Kasumi-1 (cell line): ENCODE measurements around the gene TTC39C.

Experiments
- DNase-seq, 2 experiments: peaks; one replicate each; lab custom pipeline; 2025; lab: John Stamatoyannopoulos, UW

The TTC39C gene

DNA sequence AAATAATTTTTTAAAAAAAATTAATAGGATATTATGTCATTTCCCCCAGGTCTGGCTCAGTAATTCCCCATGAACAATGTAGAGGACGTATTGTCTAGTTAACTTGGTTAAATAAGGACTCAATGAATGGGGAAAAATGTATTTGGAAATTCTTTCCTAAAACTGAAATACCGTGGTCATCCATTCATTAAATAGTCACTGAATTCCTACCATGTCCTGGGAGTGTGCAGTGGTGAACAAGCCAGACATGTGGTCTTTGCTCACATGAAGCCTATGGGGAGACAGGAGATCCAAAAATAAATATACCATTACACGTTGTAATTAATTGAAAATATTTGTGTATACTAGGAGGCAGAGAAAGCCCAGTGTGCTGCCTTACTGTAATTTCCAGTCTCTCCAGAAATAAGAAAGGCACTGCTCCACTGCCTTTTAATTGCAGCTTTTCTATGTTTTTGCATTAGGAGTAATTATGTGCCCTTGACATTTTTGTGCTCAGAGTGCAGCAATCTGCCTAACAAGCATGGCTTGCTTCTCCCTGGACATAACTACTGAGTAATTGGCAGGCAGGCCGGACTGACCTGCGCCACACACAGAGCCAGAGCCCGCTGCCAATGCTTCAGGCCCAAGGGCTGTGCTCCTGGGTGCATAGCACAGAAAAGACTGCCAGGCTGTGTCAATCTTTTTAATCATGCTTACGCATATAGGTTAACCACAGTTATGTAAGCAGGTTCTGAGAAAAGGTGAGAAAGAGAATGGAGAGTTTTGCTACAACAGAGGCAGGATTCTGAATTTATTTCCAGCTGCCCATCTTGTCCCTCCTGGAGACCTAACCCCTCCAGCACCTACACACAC lies 22.2 kb upstream of the TTC39C start:
- no peak for DNase-seq

DNA sequence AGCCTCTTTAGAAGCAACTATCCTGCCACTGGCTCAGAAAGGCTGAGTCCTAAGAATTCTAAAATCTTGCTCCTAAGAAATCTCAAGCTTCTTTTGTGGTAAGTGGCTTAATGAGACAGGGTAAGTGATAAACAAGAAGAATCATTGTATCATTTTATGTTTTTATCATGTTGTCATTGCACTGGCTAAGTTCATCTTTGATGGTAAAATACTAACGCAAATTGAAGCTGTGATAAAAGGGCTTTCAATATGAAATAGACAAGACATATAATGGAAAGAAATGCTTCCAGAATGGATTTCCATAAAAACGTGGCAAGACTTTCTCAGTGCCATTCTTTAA lies 21.6 kb upstream of the TTC39C start:
- no peak for DNase-seq

DNA sequence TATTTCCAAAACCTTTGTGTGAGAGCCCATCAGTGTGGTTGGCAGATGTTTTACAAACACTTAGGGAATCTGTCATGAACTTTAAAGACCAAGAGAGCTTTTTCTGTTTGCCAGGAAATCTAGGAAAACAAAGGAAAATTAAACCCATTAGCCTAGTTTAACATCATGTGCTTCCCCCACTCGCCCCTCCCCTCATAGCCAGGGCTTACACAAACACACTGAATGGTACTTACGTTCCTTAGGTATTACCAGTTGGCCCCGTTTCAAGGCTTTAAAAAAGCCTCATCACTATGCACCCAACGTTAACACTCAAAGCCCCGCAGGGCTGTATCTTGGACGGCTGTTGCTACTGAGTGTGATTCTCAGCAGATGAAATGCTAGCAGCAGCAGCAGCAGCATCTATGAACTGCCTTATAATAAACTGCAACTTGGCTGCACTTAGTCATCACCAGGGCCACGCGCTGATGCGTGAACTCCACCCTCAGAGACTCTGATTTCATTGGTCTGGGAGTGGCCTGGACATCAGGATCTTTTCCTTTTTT lies 20.1 kb upstream of the TTC39C start:
- no peak for DNase-seq

DNA sequence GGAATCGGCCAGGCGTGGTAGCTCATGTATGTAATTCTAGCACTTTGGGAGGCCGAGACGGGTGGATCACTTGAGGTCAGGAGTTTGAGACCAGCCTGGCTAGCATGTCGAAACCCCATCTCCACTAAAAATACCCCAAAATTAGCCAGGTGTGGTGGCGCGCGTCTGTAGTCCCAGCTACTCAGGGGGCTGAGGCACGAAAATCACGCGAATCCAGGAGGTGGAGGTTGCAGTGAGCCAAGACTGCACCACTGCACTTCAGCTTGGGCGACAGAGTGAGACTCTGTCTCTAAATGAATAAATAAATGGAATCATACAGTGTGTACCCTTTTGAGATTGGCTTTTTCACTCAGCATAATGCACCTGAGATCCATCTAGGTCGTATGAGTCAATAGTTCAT lies 19.4 kb upstream of the TTC39C start:
- no peak for DNase-seq

DNA sequence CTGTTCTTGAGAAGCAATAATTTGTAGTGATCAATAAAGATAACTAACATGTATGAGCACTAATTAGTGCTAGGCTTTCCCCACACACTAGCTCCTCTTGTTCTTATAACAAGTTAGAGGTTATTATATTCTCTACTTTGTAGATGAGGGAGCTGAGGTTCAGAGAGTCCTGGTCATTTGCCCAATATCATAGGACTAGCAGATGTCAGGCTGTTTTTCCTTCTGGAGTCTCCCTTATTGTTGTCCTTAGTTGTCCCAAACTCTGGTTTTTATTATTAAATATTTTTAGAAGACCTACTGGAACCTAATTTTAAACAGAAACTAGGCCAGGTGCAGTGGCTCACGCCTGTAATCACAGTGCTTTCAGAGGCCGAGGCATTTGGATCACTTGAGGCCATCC lies 16.5 kb upstream of the TTC39C start:
- no peak for DNase-seq

DNA sequence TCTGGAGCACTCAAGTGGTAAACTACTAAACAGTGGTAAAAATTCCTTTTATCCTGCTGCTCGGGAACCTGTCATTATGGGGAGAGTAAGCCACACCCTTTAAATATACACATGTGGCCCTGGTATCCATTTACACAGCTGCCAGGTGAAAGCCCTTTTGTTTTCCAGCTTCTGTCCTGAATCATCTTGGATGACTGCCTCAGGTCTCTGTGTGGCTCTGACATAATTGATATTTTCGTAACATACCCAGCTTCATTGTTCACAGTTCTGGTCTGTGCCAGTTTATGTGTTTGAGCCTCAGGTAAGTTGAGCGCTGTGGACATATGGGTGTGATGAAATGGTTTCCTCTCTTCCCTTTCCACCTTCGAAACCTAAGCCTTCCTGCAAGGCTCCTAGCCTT lies 15.7 kb upstream of the TTC39C start:
- DNase-seq, result no peak

DNA sequence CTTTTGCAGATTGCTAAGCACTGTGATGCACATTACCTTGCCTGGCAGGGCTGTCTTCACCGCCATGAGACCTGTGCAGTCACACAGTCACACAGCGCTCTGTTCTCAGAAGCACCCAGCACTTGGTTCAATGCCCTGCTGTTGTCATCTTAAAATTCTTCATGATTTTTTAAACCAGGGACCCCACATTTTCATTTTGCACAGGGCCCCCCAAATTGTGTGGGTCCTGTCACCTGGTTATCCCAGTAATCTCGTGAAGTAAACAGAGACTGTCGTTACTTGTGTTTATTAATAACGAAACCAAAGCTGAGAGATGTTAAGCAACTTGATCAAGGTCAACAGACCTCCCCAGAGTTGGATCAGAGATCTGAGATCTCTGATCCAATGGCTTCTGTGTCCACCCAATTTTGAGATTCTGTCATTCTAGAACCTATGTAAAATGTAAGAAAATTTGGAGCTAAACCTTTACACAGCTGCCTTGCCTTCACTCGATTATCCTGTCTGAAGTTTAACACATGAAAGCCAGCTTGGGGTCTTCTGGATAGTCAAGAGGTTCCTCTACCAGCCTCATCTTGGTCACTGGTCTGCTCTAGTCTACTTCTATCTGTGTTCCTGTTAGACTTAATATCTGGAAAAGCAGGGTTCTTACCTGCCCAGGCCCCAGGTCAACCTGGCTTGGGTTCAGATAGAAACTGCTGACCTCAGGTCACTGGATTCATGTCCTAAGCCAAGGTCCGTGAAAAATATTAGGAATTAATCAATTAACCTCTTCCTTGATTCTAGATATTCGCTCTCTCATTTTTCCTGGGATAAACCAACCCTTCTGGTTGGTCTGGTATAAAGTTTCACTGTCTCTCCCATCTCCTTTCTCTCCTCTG lies 13.7 kb upstream of the TTC39C start:
- no peak for DNase-seq

DNA sequence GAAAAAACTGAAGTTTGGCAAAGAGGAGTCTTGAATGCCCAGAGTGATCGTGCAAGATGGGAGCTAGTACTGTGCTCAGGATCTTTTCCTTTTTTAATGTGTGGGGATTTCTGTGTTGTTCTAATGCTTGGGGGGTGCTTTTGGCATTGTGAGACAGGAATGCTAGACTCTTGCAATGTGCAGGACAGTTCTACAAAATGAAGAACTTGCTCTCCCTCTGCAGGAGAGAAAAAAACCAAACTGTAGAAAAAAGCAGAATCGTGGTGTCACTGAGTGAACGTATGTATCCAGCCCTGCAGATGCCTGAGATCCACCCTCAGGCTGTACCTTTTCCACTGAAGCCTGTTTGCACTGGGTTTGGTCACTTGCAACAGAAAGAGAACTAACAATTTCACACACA lies 12.1 kb upstream of the TTC39C start:
- DNase-seq, result peak in 1 of 2 experiments; percentile 17

DNA sequence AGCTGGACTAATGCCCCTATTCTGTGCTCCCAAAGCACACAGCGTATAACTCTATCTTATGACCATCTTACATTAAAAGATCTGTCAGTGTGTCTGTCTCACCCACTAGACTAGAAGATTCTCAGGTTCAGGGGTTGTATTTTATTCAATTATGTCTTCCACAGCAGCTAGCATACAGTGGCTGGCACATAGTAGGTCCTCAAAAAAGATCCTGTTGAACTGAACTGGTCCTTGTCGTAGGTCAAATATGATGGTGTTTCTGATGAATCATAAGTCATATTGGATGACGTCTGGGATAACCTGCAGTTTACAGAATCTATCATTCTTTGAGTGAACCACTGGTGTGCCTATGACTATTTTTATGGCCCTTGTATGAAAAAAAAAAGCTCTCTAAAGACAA lies 11.3 kb upstream of the TTC39C start:
- DNase-seq, result no peak

DNA sequence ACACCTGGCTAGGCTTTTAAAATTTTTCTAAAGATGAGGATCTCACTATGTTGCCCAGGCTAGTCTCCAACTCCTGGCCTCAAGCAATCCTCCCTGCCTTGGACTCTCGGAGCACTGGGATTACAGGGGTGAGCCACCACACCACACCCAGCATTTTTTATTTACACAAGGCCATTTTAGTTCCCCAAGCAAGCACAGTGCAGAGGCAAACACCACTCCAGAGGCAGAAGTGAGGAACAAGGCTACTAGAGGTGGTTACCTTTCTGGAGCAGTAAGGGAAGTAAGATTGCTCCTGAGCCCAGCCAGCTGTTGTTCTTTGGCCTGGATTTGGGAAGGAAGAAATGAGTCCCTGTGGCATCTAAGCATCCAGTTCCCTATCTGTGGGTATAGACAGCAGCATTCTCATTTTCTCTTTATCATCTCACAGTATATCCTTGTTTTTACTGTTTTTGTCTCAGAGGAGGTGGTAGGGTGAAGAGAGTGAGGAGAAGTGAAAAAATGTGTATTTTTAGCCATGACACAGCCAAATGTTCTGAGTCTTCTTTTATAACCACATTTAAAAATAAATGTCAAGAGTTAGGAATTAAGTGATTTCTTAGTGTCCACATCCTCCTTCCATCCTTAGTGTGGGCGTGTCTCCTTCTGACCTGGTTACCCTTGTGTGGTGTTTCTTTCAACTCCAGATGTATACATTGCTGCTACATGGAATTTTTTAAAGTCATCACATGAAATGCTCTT lies 10.5 kb upstream of the TTC39C start:
- no peak for DNase-seq

DNA sequence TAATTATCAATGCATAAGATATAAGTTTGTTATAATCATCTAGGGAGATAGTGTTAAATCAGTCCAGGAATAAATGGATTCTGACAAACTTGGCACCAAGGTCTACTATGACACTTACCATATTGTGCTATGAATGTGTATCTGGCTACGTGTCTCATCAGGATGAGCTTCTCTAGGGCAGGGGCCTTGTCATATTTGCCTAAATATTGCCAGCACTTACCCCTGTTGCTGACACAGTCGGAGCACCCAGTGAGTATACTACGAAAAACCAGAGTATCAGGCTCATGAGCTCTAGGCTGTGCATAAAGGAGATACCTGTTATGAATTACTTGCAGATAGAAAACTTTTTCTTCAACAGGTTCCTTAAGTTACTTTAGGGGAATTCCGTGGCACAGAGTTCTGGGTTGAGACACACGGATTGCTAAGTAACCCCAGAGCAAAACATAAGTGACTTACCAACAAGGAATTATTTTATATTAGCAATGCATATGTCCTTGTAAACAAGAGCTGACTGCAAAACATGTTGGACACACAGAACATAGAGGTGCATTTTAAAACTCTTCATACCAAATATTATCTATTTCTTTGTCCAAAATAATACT lies 7.7 kb upstream of the TTC39C start:
- DNase-seq, result no peak

DNA sequence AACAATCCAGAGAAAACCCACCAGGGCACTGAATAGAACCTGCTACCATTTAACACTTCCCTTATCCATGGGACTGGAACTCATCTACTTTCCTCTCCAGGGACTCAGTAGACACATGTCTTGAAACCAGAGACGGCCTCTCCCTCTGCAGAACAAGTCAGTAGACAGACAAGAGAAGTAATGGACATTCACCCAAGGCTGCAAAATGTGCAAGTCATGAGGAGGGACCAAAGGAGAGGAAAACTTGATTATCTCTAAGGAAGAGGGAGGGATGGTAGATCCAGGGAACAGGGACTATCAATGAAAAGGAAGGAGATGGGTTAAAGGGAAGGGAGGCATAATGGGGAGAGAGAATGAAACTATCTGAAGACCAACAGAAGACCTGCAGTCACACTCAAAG lies 5.3 kb upstream of the TTC39C start:
- no peak for DNase-seq

DNA sequence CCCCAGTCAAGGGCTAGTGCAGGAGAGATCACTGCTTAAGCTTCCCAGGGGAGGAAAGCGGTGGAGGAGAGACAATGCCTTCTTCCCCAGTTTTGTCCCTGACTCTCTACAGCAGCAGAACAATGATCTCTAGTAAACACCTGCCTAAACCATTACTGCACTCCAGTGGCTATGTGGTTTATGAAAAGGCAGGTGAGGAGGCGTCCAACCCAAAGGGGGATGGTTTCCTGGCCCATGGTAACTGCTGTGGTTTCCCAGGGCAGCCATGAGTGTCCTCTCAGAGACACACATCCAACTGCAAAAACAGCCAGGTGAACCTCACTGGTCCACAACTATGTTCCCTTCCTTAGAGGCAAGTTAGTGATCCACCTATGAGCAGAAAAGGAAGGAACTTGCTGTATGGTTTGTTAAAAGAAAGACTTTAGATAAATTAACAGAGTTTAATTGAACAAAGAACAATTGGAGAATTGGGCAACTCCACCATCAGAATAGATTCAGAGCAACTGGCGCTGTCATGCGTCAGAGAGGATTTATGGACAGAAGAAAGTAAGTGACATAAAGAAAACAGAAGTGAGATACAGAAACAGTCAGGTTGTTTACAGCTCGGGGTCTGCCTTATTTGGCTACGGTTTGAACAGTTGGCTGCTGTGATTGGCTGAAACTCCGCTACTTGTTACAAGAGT lies 4.8 kb upstream of the TTC39C start:
- DNase-seq, result no peak

DNA sequence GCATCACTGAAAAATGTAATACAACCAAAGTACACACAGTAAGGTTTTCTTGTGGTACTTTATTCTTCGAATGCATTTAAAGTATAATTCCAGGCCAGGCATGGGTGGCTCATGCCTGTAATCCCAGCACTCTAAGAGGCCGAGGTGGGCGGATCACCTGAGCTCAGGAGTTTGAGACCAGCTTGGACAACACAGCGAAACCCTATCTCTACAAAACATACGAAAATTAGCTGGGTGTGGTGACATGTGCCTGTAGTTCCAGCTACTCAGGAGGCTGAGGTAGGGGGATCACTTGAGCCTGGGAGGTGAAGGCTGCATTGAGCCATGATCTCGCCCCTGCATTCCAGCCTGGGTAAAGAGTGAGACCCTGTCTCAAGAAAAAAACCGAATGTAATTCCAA lies 3.9 kb upstream of the TTC39C start:
- DNase-seq, result no peak

DNA sequence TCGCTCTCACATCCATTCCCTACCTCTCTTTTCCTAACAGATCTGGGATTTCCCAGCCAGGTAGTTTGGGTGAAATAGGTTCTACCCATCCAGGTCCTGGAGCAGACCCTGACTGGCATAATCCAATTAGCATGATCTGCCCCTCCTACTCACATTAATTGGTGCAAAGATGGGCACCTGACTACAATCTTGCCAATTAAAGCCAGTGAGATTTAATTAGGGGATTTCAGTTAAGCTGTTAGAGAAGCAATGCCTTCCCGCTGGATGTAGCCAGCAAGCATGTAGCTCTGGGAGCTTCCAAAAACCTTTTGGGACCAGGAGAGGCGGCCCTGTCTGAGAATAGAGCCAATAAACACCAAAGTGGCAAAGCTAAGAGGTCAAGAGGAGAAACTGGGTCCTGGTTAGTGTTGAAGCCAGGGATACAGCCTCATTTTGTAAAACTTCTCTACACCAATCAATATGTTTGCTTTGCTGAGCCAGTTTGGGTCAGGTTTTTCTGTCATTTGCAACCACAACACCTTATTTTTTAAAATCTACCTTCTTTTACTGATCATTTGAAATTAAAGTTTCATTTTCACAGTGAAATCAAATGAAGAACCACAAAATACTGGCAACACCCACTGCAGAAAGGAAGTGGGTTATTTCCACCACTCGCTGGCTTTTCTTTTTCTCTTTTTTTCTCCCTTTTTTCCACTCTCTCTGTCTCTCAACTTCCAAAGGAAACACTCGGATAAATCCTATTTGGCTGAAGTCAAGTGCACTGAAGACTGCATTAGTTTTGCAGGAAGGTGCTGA lies 3.2 kb upstream of the TTC39C start:
- DNase-seq, result no peak

DNA sequence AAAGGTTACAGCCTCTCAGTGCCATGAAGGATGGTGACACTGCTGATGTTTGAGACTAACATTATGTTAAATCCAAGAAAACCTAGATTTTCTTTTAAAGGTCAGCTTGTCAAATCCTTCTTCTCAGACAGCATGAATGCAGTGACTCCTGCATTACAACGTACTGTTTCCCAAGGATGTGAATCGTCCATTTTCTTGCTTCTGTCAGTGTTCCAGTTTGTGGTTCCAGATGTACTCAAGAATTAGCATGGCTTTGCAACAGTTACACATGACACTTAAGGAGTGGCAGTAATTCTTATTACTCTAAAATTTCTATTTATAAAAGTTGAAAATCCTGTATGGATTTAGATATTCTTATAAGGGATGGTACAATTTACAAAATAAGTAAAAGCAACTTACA lies 1.5 kb upstream of the TTC39C start:
- no peak for DNase-seq

DNA sequence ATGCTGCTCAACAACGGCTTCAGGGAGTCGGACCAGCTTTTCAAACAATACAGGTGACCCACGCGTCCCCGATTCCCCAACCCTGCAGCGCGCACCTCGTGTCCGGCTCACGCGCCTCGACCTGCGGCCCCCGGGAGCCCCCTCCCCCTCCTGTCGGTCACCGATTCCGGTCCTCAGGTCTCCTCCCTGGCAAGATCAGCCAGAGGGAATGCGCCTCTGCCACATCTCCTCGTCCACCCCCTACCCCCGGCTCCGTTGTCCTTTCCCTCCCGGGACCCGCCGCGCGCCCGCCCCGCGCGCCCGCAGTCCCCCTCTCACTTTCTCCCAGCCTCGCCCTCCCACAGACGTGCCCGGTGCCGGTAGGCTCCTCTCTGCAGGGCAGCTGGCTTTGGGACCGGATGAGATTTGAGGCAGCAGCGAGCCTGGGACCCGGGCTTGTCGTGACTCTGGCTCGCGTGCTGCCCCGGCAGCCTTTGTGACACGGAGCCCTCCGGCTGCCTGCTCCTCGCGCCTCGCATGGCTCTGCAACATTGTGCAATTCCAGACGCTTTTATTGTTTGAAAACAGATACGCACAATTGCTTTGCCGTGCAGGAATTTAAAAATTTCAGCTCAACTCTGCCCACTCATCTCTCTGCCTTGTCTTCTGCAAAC lies 558 bp downstream of the TTC39C start:
- DNase-seq, result peak in 1 of 2 experiments; percentile 36

DNA sequence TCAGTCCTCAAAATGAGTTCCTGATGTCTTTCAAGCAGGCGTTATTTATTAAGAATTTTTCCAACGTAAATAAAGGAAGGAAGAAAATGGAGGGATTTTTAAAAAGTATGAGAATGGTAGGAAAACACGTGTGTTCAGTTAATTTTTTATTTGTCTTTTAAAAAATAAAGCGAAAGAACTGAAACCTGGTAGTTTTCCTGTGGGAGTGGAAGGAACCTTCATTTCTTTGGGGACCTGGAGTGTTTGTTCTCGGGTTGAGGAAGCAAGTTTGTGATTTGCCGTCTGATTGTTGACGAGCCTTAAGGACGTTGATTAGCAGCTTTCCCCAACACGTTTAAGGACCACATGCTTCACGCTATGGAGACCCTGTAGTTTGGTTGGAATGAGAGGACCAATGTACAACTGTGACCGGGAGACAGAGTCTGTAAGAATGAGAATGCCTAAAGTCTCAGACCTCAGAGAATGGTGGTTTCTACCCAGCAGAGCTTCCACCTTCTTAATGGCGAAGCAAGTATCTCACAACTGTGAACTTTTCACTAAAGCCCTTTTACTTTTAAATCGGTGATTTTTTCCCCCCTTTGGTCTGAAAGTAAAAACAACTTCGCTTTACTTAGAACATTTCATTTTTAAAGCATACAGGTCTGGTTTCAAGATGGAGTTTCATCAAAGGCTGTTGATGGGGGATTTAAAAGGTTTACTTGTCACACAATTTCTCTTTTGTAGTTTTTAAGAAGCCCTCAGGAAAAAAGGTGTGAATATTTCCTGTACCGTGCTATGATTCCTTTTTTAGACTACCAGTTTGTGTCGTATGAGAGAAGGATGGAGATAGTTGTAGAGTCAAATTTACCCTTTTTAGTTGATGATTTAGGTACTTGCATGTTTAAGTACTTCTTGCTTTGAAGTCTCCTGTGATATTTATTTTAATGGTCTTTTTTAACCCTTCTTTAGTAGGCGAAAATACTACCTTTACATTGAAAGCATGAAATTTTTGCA lies 1.4 kb downstream of the TTC39C start:
- peak in 1 of 2 experiments; percentile 29 for DNase-seq

DNA sequence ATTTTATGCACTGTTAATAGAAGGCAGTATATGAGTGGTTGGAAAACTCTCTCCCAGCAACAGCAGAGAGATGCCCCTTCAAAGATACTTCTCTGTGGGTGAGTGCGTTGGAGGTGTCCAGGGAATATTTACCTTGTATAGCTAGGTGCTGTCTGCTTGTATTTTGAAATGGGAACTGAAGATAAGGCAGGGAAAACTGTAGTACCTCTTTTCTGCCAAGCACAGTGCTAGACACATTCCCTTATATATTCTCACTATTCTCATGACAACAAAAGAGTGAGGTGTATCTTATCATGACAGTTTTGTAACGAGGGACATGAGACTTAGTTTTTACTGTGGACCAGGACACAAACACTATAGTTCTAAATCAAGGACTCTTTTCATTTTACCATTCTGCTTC lies 2.1 kb downstream of the TTC39C start:
- DNase-seq, result peak; percentile 67 to 68
